AG20443 (cell line): ENCODE results near the gene C10orf95.

Experiments used
- DNase-seq: peaks from one replicate; pipeline ENCODE4 v3.0.0; 2012; ENCODE audit warnings: low spot score, mixed read lengths

Gene C10orf95

GRCh38 chr10:102434394-102435132 lies 16.8 kb downstream of the C10orf95 start:
- DNase-seq, result peak; percentile 62

- DNase-seq, result no peak
Measured at GRCh38 chr10:102433619-102434046, 17.7 kb downstream of the C10orf95 start.

GRCh38 chr10:102432162-102432950 lies 19.0 kb downstream of the C10orf95 start, which contains the start of gene CUEDC2:
TSS of gene CUEDC2 (minus strand) at chr10:102432574. CDS start at chr10:102425188, 7,386 bp downstream.
- DNase-seq, result peak; percentile 96

- peak; percentile 55 for DNase-seq
Measured at GRCh38 chr10:102431452-102432124, 19.8 kb downstream of the C10orf95 start.

GRCh38 chr10:102429468-102429867 lies 21.9 kb downstream of the C10orf95 start:
- no peak for DNase-seq

GRCh38 chr10:102426803-102427287 lies 24.5 kb downstream of the C10orf95 start:
- DNase-seq, result no peak

GRCh38 chr10:102425444-102425843 lies 25.9 kb downstream of the C10orf95 start:
- DNase-seq, result no peak

- DNase-seq, result no peak
Measured at GRCh38 chr10:102424916-102425315, 26.4 kb downstream of the C10orf95 start.

GRCh38 chr10:102424145-102424544 lies 27.2 kb downstream of the C10orf95 start:
- no peak for DNase-seq

GRCh38 chr10:102423372-102423968 lies 27.9 kb downstream of the C10orf95 start:
- no peak for DNase-seq

- DNase-seq, result peak; percentile 85
Measured at GRCh38 chr10:102422545-102423129, 28.7 kb downstream of the C10orf95 start.

- no peak for DNase-seq
Measured at GRCh38 chr10:102421757-102422512, 29.4 kb downstream of the C10orf95 start.

GRCh38 chr10:102421507-102421756 lies 29.9 kb downstream of the C10orf95 start:
- no peak for DNase-seq

GRCh38 chr10:102420714-102421506 lies 30.4 kb downstream of the C10orf95 start, which contains the start of gene FBXL15:
TSS of gene FBXL15 (plus strand) at chr10:102420836. CDS start at chr10:102421130, 294 bp downstream.
- DNase-seq, result peak; percentile 98

- no peak for DNase-seq
Measured at GRCh38 chr10:102420181-102420713, 31.1 kb downstream of the C10orf95 start.

- DNase-seq, result peak; percentile 83
Measured at GRCh38 chr10:102419269-102420180, 31.8 kb downstream of the C10orf95 start.

- no peak for DNase-seq
Measured at GRCh38 chr10:102418622-102419268, 32.6 kb downstream of the C10orf95 start, which contains the start of gene PSD. TSS of gene PSD (minus strand) at chr10:102418785. CDS start at chr10:102417038, 1,747 bp downstream.

GRCh38 chr10:102416695-102417094 lies 34.6 kb downstream of the C10orf95 start:
- DNase-seq, result no peak
